ENCODE data around the gene SMPDL3B.

DNA sequence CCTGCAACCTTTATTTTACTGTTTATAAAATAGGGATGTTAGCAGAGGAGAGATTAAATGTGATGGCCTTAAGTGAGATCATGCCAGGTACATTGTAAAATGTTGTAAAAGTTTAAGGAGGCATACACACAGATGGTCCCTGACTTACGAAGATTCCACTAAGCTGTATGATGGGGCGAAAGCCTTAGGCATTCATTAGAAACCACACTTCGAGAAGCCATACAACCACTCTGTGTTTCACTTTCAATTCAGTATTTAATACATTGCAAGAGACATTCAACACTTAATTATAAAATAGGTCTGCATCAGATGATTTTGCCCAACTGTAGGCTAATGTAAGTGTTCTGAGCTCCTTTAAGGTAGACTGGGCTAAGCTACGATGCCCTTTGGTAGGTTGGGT is 3.7 kb downstream of the SMPDL3B start:
- TF ChIP-seq, protein P1, sequence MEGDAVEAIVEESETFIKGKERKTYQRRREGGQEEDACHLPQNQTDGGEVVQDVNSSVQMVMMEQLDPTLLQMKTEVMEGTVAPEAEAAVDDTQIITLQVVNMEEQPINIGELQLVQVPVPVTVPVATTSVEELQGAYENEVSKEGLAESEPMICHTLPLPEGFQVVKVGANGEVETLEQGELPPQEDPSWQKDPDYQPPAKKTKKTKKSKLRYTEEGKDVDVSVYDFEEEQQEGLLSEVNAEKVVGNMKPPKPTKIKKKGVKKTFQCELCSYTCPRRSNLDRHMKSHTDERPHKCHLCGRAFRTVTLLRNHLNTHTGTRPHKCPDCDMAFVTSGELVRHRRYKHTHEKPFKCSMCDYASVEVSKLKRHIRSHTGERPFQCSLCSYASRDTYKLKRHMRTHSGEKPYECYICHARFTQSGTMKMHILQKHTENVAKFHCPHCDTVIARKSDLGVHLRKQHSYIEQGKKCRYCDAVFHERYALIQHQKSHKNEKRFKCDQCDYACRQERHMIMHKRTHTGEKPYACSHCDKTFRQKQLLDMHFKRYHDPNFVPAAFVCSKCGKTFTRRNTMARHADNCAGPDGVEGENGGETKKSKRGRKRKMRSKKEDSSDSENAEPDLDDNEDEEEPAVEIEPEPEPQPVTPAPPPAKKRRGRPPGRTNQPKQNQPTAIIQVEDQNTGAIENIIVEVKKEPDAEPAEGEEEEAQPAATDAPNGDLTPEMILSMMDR (conservative IDR thresholded peaks at IDR 0.05) = no peak
- no peak for TF ChIP-seq ZFX (IDR thresholded peaks at IDR 0.05)
